MM.1S (cell line): ENCODE measurements around the gene PIP4K2A.

ENCODE experiments used
- EZH2 ChIP-seq: fragments of 300-600 bp; sonication (generic); optimal IDR thresholded peaks from 2 replicates; pipeline ENCODE3; 2017; ENCODE audit warnings: low read depth, mild to moderate bottlenecking, antibody characterized with exemption, low read length, mixed read lengths
- TF ChIP-seq, protein P1 (sequence below): fragments of 300-600 bp; sonication (generic); IDR thresholded peaks from 2 replicates; pipeline ENCODE4 v1.5.1; 2016; ENCODE audit warnings: antibody characterized with exemption, low read length, mixed read lengths

DNA sequence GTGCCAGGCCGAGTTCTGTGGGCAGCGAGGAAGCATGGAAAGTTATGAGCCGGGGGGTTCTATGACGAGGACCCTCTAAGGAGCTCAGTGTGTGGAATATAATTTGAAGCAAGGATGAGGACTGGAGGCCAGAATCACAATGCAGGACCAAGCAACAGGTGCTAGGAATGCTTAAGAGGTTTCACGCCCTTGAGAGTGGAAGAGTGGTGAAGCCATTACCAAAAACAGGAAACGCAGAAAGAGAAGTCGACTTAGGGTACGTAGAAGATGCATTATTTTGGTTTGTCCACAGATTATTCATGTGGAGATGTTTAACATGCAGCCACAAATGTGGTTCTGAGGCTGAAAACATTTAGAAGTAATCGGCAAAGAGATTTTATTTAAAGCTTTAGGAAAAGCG lies 78.7 kb downstream of the PIP4K2A start:
- TF ChIP-seq, protein P1, sequence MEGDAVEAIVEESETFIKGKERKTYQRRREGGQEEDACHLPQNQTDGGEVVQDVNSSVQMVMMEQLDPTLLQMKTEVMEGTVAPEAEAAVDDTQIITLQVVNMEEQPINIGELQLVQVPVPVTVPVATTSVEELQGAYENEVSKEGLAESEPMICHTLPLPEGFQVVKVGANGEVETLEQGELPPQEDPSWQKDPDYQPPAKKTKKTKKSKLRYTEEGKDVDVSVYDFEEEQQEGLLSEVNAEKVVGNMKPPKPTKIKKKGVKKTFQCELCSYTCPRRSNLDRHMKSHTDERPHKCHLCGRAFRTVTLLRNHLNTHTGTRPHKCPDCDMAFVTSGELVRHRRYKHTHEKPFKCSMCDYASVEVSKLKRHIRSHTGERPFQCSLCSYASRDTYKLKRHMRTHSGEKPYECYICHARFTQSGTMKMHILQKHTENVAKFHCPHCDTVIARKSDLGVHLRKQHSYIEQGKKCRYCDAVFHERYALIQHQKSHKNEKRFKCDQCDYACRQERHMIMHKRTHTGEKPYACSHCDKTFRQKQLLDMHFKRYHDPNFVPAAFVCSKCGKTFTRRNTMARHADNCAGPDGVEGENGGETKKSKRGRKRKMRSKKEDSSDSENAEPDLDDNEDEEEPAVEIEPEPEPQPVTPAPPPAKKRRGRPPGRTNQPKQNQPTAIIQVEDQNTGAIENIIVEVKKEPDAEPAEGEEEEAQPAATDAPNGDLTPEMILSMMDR = no peak
- no peak for TF ChIP-seq EZH2
